Endothelial cell of umbilical vein (primary cell): ENCODE results near the gene MYL3. TPM values are rescaled to one million over a fixed set of nuclear protein-coding genes. Genes with fewer than 3 reads are reported as not detected.

Experiments used
- BruUV-seq: library from RNA; stranded (reverse); fragments of 400-500 nt; replicated peaks from 2 replicates; lab custom pipeline; 2021; lab: Mats Ljungman, UMichigan
- CTCF ChIA-PET: fragments of 300-600, 350-600 bp; sonication (Branson Sonifier 250); formaldehyde crosslinking; loops from one replicate; lab custom pipeline; 2021; ENCODE audit warnings: antibody characterized with exemption, inconsistent platforms; lab: Charles Lee
- POLR2A ChIA-PET: fragments of 300-600, 350-600 bp; sonication (Branson Sonifier 250); formaldehyde crosslinking; loops from one replicate; lab custom pipeline; 2021; ENCODE audit warnings: antibody characterized with exemption, inconsistent platforms; lab: Charles Lee
- DNase-seq: peaks from one replicate; pipeline ENCODE4 v3.0.0-alpha.2; 2011; ENCODE audit warnings: low read depth, low spot score
- FAIRE-seq: peaks from 2 replicates; lab custom pipeline; 2011; peaks lifted over from hg19 to GRCh38; lab: Jason Lieb, UNC
- H2AFZ ChIP-seq: 2 replicates; pipeline ENCODE4 v1.6.0; 2012; ENCODE audit warnings: low read depth, low read length, control low read depth, inconsistent platforms
- H3K27ac ChIP-seq: 2 replicates; pipeline ENCODE4 v1.5.1; 2011; ENCODE audit warnings: low read depth, mild to moderate bottlenecking, control low read depth, low read length, moderate library complexity; ENCODE audit not compliant: insufficient read depth
- H3K27me3 ChIP-seq, 2 experiments: 2 replicates each; pipeline versions ENCODE4 v1.6.0 to v1.6.1; 2011; ENCODE audit warnings: low read length in 2 of 2, mixed read lengths in 1 of 2; ENCODE audit not compliant: control insufficient read depth in 2 of 2, insufficient read depth in 2 of 2
- H3K36me3 ChIP-seq, 2 experiments: 2 replicates in 1 of 2; 3 replicates in 1 of 2; pipeline ENCODE4 v1.5.1; 2011; ENCODE audit warnings: low read length in 2 of 2, mild to moderate bottlenecking in 1 of 2, moderate library complexity in 1 of 2; ENCODE audit not compliant: control insufficient read depth in 2 of 2, insufficient read depth in 2 of 2; ENCODE audit errors: extremely low read depth in 1 of 2
- H3K4me1 ChIP-seq: 3 replicates; pipeline ENCODE4 v1.5.1; 2011; ENCODE audit warnings: mild to moderate bottlenecking, low read length; ENCODE audit not compliant: control insufficient read depth, insufficient read depth; ENCODE audit errors: extremely low read depth
- H3K4me2 ChIP-seq: 2 replicates; pipeline ENCODE4 v1.6.1; 2011; ENCODE audit warnings: low read length, control low read depth, mixed read lengths; ENCODE audit not compliant: insufficient read depth
- H3K4me3 ChIP-seq, 3 experiments: fragments of 200-600 bp in 1 of 3; sonication (generic), shearing (Covaris generic) in 1 of 3; replicated peaks in 1 of 3; 2 replicates each; pipeline ENCODE4 v1.5.1; 2011 to 2016; ENCODE audit warnings: control low read depth in 3 of 3, low read length in 3 of 3, mild to moderate bottlenecking in 2 of 3, inconsistent platforms in 1 of 3, low read depth in 1 of 3, moderate library complexity in 1 of 3; ENCODE audit not compliant: insufficient read depth in 1 of 3
- H3K79me2 ChIP-seq: 2 replicates; pipeline ENCODE4 v1.6.0; 2012; ENCODE audit warnings: low read length, inconsistent platforms; ENCODE audit not compliant: control insufficient read depth, insufficient read depth
- H3K9ac ChIP-seq: replicated peaks from 2 replicates; pipeline ENCODE3; 2011; ENCODE audit warnings: low read length, control low read depth; ENCODE audit not compliant: insufficient read depth; ENCODE audit errors: extremely low read depth
- H3K9me1 ChIP-seq: replicated peaks from 3 replicates; pipeline ENCODE4 v1.6.0; 2011; ENCODE audit warnings: mild to moderate bottlenecking, low read length; ENCODE audit not compliant: control insufficient read depth, insufficient read depth; ENCODE audit errors: extremely low read depth
- H3K9me3 ChIP-seq: replicated peaks from 2 replicates; pipeline ENCODE4 v1.5.1; 2012; ENCODE audit warnings: low read length, inconsistent platforms; ENCODE audit not compliant: control insufficient read depth, insufficient read depth
- H4K20me1 ChIP-seq: replicated peaks from 2 replicates; pipeline ENCODE3; 2011; ENCODE audit warnings: mild to moderate bottlenecking, low read length; ENCODE audit not compliant: control insufficient read depth, insufficient read depth; ENCODE audit errors: extremely low read depth
- CTCF ChIP-seq, 2 donors: IDR thresholded peaks; 1 replicate in 1 of 2; 2 replicates in 1 of 2; pipeline ENCODE4 v1.5.1; 2011; ENCODE audit warnings: low read length in 2 of 2, mild to moderate bottlenecking in 2 of 2, moderate library complexity in 2 of 2, control low read depth in 1 of 2, inconsistent platforms in 1 of 2, low read depth in 1 of 2; ENCODE audit not compliant: insufficient read depth in 1 of 2; ENCODE audit errors: extremely low read depth in 1 of 2
- EZH2 ChIP-seq: IDR thresholded peaks from 2 replicates; pipeline ENCODE4 v1.6.1; 2012; ENCODE audit warnings: borderline replicate concordance, low read depth, mild to moderate bottlenecking, moderate library complexity, low read length, inconsistent platforms; ENCODE audit not compliant: severe bottlenecking
- FOS ChIP-seq: IDR thresholded peaks from 2 replicates; pipeline ENCODE4 v1.6.1; 2011; ENCODE audit warnings: mild to moderate bottlenecking, low read length, moderate library complexity, borderline replicate concordance; ENCODE audit not compliant: insufficient read depth
- GATA2 ChIP-seq: IDR thresholded peaks from 2 replicates; pipeline ENCODE4 v1.7.0; 2011; ENCODE audit warnings: low read depth, mild to moderate bottlenecking, moderate library complexity, mixed read lengths, low read length; ENCODE audit not compliant: insufficient read length, insufficient read depth
- JUN ChIP-seq: IDR thresholded peaks from 2 replicates; pipeline ENCODE4 v1.6.1; 2011; ENCODE audit warnings: borderline replicate concordance, low read depth; ENCODE audit not compliant: insufficient read length, insufficient read depth
- MAX ChIP-seq: IDR thresholded peaks from 2 replicates; pipeline ENCODE4 v1.6.1; 2011; ENCODE audit not compliant: insufficient read depth, insufficient read length
- MYC ChIP-seq: IDR thresholded peaks from one replicate; pipeline ENCODE4 v1.6.1; 2011; ENCODE audit warnings: mild to moderate bottlenecking, low read depth, low read length
- POLR2A ChIP-seq: IDR thresholded peaks from 2 replicates; pipeline ENCODE4 v1.6.1; 2012; ENCODE audit warnings: low read depth, mild to moderate bottlenecking, control low read depth, low read length
- POLR2AphosphoS5 ChIP-seq: IDR thresholded peaks from 2 replicates; pipeline ENCODE4 v1.6.1; 2012; ENCODE audit warnings: low read depth, mild to moderate bottlenecking, control low read depth, low read length, moderate library complexity; ENCODE audit not compliant: insufficient read depth
- dilution Hi-C: fragments of 300-500 bp; cut with MboI; formaldehyde crosslinking; loops from one replicate; pipeline ENCODE4 v1.15.0; 2019; ENCODE audit warnings: low sequenced_read_pairs; ENCODE audit not compliant: extremely low pct_ligation_motif_present
- intact Hi-C: fragments of 100-400 bp; cut with micrococcal nuclease; formaldehyde crosslinking; loops from one replicate; pipeline ENCODE4 v1.10.0; 2022
- polyA plus RNA-seq, 4 experiments: library from polyadenylated mRNA; depleted of rRNA in 3 of 4; stranded (reverse) in 3 of 4; unstranded in 1 of 4; fragments of >200 nt; gene quantifications; 2 replicates each; pipeline versions ENCODE4 v1.2.1 to v1.2.3, GENCODE V29; 2011 to 2012; ENCODE audit warnings: missing spikeins in 1 of 4
- total RNA-seq: library from RNA; stranded (reverse); gene quantifications from 2 replicates; pipeline ENCODE4 v1.2.3, GENCODE V29; 2021

The MYL3 gene
- total and polyA plus RNA-seq, 2 donors (not counting 3 experiments of a cell fraction or from before 2014, with no cell fraction given), result not detected

- H3K9me3 ChIP-seq, result no peaks in the 10 kb centered on the region
- no peaks in the 10 kb centered on the region for H4K20me1 ChIP-seq
- H3K9ac ChIP-seq, result no peak overlapping the region
- H2AFZ ChIP-seq, result no peak overlapping the region
- H3K4me1 ChIP-seq, result peaks cover 6% of the 10 kb centered on the region
- FAIRE-seq (no peak), DNase-seq (no peak)
- TF ChIP-seq GATA2 (no peak), MYC (no peak)
- no peaks in the 10 kb centered on the region for H3K79me2 ChIP-seq
- no TSS peak for BruUV-seq
- ChIA-PET CTCF (interaction anchor here (1.0 kb wide), 1 partner anchor 11 kb away, joined by 3 read pairs; the partner anchor contains the start of gene PTH1R), POLR2A (no interaction called here)
- H3K9me1 ChIP-seq, result no peaks in the 10 kb centered on the region
- H3K4me3 ChIP-seq, result no peak overlapping the region
- no peak overlapping the region for H3K4me2 ChIP-seq
- dilution Hi-C loops, result no loop called here
- no peak overlapping the region for H3K27ac ChIP-seq
- peaks cover 16 to 17% of the 10 kb centered on the region in 2 experiments for H3K27me3 ChIP-seq
- H3K36me3 ChIP-seq, result no peaks in the 10 kb centered on the region
- intact Hi-C loops, result no loop called here
These were observed 25.5 kb upstream of the MYL3 start for GRCh38 chr3:46888705-46889104.

- CTCF ChIA-PET, result interaction anchor here (0.7 to 1.5 kb wide), 8 partner anchors 10 to 224 kb away, joined by 3 to 4 read pairs (median 3); partner anchors contain the start of gene PTH1R
- no TSS peak for BruUV-seq
These were observed 24.8 kb upstream of the MYL3 start for GRCh38 chr3:46887980-46888494.

More at GRCh38 chr3:46887980-46888494, 24.8 kb upstream of the MYL3 start:
- no peak overlapping the region for H3K4me3 ChIP-seq
- no peaks in the 10 kb centered on the region for H3K36me3 ChIP-seq
- H3K27ac ChIP-seq, result no peak overlapping the region
- DNase-seq (no peak), FAIRE-seq (no peak)
- no peak overlapping the region for H2AFZ ChIP-seq
- H3K9ac ChIP-seq, result no peak overlapping the region
- H3K9me1 ChIP-seq, result no peaks in the 10 kb centered on the region
- dilution Hi-C loops, result no loop called here
- H3K9me3 ChIP-seq, result no peaks in the 10 kb centered on the region
- H3K27me3 ChIP-seq, result peaks cover 20% of the 10 kb centered on the region in 2 experiments
- POLR2A ChIA-PET, result no interaction called here
- no peak for TF ChIP-seq MYC
- TF ChIP-seq POLR2A, result no peak
- TF ChIP-seq GATA2, result no peak
- TF ChIP-seq POLR2AphosphoS5, result no peak
- TF ChIP-seq FOS, result no peak
- no peak for TF ChIP-seq CTCF (IDR thresholded peaks at IDR 0.05; ENCODE audit: extremely low read depth in 1 of 2, insufficient read depth in 1 of 2, low read depth in 1 of 2, low read length in 2 of 2)
- TF ChIP-seq EZH2, result no peak
- no peak for TF ChIP-seq JUN
- TF ChIP-seq MAX, result no peak
- peaks cover 6% of the 10 kb centered on the region for H3K4me1 ChIP-seq
- no peaks in the 10 kb centered on the region for H3K79me2 ChIP-seq
- no peaks in the 10 kb centered on the region for H4K20me1 ChIP-seq
- intact Hi-C loops, result no loop called here
- H3K4me2 ChIP-seq, result no peak overlapping the region
